Measurements from ENCODE around the gene AGXT.

DNA sequence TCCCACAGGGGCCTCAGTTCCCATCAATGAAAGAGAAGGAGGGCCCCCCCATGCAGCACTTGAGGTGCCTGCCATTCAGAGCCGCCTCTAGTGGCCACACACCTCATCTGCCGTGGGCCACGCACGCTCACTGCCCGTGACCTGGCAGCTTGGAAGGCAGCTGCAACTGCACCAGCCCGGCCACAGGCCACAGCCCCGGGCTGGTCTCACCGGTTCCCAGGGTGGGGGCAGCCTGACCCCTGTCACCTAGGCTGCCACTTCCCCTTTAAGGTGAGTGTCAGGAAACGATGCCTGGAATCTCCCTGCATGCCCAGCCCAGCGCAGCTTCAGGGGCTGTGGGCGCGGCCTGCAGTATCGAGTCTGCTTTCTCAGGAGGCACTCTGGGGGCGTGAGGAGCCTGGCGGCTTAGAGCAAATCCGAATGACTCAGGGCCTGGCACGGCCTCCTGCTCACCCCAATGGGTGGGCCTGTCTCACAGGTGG is 24.8 kb downstream of the AGXT start:
- TF ChIP-seq, protein P1, sequence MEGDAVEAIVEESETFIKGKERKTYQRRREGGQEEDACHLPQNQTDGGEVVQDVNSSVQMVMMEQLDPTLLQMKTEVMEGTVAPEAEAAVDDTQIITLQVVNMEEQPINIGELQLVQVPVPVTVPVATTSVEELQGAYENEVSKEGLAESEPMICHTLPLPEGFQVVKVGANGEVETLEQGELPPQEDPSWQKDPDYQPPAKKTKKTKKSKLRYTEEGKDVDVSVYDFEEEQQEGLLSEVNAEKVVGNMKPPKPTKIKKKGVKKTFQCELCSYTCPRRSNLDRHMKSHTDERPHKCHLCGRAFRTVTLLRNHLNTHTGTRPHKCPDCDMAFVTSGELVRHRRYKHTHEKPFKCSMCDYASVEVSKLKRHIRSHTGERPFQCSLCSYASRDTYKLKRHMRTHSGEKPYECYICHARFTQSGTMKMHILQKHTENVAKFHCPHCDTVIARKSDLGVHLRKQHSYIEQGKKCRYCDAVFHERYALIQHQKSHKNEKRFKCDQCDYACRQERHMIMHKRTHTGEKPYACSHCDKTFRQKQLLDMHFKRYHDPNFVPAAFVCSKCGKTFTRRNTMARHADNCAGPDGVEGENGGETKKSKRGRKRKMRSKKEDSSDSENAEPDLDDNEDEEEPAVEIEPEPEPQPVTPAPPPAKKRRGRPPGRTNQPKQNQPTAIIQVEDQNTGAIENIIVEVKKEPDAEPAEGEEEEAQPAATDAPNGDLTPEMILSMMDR (IDR thresholded peaks at IDR 0.05) = no peak
- TF ChIP-seq POLR2AphosphoS5 (IDR thresholded peaks at IDR 0.05; ENCODE audit: low read depth, low read length) = no peak
- TF ChIP-seq, protein P2, sequence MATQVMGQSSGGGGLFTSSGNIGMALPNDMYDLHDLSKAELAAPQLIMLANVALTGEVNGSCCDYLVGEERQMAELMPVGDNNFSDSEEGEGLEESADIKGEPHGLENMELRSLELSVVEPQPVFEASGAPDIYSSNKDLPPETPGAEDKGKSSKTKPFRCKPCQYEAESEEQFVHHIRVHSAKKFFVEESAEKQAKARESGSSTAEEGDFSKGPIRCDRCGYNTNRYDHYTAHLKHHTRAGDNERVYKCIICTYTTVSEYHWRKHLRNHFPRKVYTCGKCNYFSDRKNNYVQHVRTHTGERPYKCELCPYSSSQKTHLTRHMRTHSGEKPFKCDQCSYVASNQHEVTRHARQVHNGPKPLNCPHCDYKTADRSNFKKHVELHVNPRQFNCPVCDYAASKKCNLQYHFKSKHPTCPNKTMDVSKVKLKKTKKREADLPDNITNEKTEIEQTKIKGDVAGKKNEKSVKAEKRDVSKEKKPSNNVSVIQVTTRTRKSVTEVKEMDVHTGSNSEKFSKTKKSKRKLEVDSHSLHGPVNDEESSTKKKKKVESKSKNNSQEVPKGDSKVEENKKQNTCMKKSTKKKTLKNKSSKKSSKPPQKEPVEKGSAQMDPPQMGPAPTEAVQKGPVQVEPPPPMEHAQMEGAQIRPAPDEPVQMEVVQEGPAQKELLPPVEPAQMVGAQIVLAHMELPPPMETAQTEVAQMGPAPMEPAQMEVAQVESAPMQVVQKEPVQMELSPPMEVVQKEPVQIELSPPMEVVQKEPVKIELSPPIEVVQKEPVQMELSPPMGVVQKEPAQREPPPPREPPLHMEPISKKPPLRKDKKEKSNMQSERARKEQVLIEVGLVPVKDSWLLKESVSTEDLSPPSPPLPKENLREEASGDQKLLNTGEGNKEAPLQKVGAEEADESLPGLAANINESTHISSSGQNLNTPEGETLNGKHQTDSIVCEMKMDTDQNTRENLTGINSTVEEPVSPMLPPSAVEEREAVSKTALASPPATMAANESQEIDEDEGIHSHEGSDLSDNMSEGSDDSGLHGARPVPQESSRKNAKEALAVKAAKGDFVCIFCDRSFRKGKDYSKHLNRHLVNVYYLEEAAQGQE (IDR thresholded peaks at IDR 0.05; ENCODE audit: insufficient read depth in 1 of 2, low read depth in 2 of 2, low read length in 1 of 2) = no peak
- no peak for TF ChIP-seq TCF7L2 (IDR thresholded peaks at IDR 0.05; ENCODE audit: low read depth, low read length)
